Measurements from ENCODE around the gene GP5.

Gene GP5

GRCh38 chr3:194396859-194397756, 2.0 kb downstream of the GP5 start:
- no peak for FAIRE-seq

- no peak for FAIRE-seq
These were observed 2.6 kb downstream of the GP5 start for GRCh38 chr3:194396539-194396858.

DNA sequence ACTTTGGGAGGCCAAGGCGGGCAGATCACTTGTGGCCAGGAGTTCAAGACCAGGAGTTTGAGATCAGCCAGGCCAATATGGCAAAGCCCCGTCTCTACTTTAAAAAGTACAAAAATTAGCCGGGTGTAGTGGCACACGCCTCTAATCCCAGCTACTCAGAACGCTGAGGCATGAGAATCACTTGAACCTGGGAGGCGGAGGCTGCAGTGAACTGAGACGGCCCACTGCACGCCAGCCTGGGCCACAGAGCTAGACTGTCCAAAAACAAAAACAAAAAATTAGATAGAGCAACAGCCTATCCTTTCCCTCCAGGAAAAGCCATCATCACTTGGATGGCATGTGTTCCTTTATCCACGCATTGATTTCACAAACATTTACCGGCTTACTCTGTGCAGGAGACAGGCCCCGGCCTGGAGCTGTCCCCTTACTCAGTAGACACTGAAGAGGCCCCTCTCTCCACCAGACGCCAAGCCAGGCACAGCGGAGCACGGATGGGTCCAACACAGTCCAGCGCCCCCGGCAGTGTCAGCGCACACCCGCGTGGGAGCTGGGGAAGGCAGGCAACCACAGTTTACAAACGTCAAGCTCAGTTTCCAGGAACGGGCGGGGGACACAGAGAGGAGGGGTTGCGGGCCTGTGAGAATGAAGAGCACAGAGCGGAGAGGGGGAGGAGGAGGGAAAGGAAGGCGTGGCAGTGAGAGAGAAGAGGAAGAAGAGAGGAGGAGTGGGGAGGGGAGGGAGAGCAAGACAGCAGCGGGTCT, 3.1 kb downstream of the GP5 start:
- FAIRE-seq = no peak

DNA sequence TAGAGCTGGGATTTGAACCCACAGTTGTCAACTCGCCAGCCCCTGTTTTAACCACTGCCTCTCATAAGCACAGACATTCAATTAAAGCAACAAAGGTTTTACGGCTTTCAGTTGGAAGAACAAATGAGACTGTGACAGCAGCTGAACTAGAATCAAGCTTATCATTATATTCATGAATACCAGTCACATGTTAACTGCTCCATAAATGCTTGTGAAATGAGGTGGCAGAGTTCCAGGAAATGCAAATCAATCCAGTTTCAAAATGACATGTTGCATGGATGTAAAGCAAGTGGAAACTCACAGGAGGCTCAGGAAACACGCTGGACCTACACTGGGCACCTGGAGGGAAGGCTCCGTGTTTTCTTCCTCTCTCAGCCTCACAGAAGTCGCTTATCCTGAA, 3.9 kb downstream of the GP5 start:
- FAIRE-seq = peak; percentile 43

DNA sequence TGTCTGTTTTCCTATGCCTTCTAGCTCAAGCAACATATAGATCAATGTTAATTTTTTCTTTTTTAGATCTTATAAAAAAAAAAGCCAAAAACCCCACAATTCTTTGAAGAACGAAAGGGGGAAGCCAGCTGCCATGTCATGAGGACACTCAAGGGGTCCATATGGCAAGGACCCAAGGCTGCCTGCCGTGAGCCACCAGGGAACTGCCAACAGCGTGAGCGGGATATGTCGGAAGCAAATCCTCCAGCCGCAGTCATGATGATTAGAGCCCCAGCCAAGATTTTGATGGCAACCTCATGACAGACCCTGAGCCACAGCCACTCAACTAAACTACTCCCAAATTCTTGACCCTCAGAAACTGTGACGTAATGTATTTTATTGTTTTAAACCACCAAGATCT, 6.5 kb downstream of the GP5 start:
- FAIRE-seq = no peak

- FAIRE-seq = no peak
These were observed 8.2 kb downstream of the GP5 start for GRCh38 chr3:194390835-194391234.

- FAIRE-seq = no peak
These were observed 9.8 kb downstream of the GP5 start for GRCh38 chr3:194389269-194389668.

GRCh38 chr3:194387926-194388418, 11.1 kb downstream of the GP5 start:
- no peak for FAIRE-seq

- no peak for FAIRE-seq
These were observed 11.8 kb downstream of the GP5 start for GRCh38 chr3:194387276-194387675.

GRCh38 chr3:194386648-194387047, 12.4 kb downstream of the GP5 start:
- FAIRE-seq = no peak

GRCh38 chr3:194386066-194386465, 13.0 kb downstream of the GP5 start:
- no peak for FAIRE-seq

DNA sequence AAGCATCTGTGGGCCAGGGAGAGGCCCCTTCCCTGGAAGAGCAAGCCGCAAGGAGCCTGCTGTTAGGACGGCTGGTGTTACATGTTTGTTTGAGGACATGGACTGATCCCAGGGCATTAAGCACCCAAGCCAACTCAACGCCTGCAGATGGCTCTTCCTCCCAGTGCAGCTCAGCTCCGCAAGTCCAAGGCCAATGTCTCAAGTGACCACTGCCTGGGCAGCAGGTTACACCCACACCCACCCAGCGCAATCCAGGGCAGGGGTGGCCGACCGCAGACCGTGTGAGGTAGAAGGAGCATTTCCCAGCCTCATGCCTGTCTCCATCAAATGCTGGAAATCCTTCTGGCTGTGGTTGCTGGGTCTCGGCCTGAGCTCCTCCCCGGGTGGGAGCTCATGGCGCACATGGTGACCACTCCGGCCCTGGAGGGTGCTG, 14.5 kb downstream of the GP5 start:
- FAIRE-seq = no peak

DNA sequence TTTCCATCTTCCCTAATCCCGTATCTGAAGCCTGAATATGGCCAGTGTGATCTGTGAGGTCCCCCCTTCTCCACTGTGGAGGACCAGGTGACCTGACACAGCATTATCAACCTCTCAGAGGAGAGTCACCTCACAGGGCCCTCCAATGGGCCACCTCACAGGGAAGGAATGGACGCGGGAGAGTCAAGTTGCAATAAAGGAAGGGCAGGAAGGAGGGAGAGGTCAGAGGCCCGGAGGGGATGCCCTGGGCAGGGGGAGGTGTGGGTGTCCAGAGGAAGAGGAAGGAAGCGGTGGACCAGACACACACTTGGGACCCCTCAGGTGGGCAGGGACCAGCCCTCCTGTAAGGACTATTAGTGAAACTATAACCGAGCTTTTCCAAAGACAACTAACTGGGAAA, 14.9 kb downstream of the GP5 start:
- FAIRE-seq = no peak

DNA sequence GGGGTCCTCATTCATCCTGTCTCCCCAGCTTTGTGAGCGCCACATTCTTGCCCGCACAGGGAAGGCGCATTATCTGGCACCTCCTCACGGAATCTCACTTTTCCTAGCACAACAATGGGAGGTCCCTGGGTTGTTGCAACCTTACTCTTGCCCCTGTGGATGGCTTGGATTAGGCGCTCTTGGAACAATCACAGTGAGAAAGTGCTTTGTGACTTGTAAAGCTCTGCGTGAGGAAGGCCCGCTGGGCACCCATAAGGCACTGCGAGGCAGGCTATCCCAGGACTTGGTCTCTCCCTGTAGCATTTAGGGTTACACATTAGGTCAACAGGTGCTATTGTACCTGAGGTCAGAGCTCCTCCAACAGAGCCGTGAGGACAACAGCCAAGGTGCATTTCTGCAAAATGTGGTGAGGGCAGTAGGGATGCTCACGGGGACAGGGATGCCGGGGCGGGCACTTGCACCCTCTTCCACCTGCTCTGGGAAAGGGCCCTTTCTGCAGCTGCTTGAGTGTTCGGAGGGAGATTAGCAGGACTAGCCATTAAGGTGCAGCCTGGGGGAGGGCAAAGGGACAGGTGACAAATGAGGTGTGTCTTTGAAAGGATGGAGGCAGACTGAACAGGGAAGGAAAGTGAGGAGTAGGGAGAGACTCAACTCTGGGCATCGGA, 15.7 kb downstream of the GP5 start:
- FAIRE-seq = no peak

DNA sequence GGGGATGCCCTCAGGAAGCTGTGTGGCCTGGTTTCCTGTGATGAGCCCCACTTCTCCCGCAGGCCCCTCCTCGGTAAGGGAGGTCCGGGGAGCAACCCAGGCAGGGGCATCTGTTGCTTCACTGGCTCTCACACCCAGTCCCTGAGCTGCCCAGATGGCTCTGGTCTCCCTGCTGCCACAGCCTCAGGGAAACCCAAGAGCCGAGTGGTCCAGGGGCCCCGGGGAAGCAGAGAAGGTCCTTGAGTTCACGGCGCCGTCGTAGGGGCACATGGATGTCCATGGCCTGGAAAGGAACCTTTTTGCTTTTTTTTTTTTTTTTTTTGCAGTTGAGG, 16.2 kb downstream of the GP5 start:
- FAIRE-seq = no peak

GRCh38 chr3:194382196-194382891, 16.7 kb downstream of the GP5 start:
- FAIRE-seq = no peak

- FAIRE-seq = no peak
These were observed 17.6 kb downstream of the GP5 start for GRCh38 chr3:194381460-194381875.

DNA sequence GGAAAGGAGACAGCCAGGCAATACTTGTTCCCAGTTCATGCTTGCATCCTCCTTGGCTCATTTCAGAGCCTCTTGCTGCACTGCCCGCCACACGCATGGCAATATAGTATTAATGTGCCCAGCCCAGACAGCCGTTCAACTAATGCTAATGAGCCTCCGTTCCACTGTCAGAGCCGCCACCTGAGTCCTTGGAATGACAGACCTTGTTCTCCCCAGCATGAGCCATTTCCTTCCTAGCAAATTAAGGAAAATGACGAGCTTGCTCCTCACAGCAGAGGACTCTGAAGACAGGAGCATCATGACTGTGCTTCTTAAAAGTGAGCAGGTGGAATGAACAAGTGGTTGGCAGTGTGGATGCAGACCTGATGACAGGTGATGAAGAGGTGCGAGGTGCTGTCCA, 18.7 kb downstream of the GP5 start:
- FAIRE-seq = no peak

DNA sequence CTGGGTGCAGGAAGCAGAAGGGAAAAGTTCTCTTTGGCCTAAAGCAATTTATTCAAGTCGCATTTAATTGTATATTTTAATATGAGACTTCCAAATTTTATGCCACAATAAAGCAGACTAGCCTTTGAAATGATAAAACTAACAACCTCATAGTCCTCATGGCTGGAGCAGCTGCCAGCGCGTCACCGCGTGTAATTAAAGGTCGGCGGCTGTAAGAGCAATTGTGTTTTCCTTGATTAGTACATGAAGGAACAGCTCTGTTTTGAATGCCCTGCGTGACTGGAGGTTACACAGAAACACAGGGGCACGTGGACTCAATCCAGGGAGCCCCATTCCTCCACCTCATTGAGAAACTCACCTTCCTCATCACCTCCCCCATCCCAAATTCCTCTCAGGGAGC, 19.4 kb downstream of the GP5 start:
- FAIRE-seq = no peak

DNA sequence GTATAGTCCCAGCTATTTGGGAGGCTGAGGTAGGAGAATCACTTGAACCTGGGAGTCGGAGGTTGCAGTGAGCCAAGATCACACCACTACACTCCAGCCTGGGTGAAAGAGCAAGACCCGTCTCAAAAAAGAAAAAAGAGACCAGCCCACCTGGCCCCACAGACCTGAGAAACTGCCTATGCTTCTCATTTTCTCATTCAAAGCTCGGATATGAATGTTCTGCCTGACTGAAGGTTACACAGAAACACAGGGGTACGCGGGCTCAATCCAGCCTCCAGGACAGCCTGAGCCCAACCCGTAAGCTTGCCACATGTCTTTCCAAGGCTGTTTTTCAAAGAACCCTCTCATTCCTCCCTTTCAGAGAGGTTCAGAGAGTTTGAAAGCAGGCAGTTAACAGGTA, 19.8 kb downstream of the GP5 start:
- FAIRE-seq = no peak

- no peak for FAIRE-seq
These were observed 21.4 kb downstream of the GP5 start for GRCh38 chr3:194377708-194378107.

- FAIRE-seq = no peak
These were observed 22.9 kb downstream of the GP5 start for GRCh38 chr3:194376241-194376560.

Measured in colon (tissue), 2 donors.